HG03097 (cell line): ENCODE measurements around the gene KRT76.

Source experiments
- ATAC-seq: cut with Tn5 transposase; IDR thresholded peaks from one replicate; pipeline ENCODE4 v1.9.1; 2021; ENCODE audit not compliant: unreplicated experiment, low FRiP score

KRT76 gene

DNA sequence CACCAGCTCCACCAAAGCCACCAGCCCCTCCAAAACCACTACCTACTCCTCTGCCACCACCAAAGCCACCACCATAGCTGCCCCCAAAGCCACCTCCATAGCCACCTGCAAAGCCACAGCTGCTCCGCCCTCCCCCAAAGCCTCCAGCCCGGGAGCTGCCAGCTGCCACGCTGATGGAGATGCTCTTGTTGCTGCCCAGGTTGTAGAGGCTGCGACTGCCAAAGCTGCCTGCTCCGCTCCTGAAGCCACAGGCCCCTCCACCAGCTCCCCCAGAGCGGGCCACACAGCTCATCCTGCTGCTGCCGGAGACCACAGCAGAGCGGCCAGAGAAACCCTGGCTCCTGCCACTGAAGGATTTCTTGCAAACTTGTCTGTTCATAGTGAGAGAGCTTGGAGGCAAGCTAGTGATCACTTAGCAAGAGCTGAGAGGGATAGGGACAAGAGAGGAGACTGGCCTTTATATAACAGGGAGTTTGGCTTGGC lies at the start of gene KRT76:
Gene KRT76 (minus strand): TSS at position 433 of the 483 bp plus-strand sequence. CDS start 54 bp downstream, at position 379.
- no peak for ATAC-seq

DNA sequence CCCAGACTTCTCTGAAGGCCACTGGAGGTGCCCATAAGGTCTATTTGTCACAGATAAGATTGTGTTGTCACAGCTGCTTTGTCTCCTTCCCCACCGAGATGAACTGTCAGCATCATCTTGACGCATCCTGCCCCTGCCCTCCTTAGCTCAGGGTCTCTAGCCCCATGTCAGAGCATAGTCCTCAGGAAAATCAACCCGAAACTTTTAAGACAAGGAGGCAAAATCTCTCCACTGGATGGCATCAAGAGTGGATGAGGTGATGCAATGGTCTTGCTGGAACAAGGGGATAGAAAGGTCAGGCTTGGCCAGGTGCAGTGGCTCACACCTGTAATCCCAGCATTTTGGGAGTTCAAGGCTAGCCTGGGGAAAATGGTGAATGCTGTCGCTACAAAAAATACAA lies 48.8 kb upstream of the KRT76 start:
- no peak for ATAC-seq

DNA sequence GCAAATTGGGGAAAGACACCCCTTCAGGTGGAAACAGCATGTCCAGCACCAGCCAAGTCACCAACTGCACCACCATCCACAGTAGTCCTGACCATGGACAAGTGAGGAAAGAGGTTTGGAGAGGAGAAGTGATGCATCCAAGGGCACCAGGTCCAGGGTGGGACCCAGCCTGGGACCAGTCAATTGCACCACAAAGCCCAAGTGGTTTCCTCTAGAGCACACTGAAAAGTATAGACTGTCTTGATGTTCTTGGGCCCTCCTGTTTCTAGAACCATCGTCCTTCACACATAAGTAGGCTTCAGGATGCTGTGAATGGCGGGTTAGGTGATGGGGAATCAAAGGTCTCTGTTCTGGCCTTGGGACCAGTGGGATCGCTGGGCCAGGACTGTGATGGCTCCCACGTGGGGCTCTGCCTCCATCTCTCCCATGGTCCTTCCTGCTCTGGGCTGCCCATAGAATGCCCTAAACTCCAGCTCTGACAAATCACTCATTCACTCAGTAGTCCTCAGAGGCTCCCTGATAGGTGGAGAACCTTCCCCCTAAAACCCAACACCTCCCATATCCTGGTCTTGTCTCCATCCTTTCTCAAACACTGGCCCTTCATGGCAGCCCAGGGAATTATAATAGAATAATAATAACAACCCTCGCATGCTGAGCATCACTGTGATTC lies 47.7 kb upstream of the KRT76 start:
- no peak for ATAC-seq

DNA sequence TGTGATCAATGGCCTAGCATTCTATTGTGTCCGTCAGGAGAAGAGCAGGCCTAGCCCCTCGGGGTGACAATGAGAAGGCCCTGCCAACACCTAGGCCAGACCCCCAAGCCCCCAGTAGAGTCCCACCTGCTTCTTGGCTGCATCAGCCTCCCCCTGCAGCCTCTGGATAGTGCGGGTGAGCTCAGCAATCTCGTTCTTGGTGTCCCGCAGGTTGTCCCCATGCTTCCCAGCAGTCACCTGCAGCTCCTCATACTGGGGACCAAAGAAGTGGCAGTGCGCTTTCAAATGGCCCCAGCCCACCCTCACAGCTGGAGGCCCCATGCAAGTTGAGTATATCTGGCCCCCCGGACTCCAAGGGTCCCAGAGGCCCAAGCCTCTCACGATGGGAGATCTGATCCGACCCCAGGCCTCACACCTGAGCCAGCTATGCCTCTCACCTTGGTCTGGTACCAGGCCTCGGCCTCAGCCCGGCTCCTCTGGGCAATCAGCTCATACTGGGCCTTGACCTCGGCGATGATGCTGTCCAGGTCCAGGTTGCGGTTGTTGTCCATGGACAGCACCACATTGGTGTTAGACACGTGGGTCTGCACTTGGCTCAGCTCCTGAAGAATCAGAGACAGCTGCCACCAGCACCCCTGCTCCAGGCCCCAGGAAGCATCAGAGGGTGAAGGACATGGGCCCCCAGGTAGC lies 46.8 kb upstream of the KRT76 start:
- no peak for ATAC-seq

DNA sequence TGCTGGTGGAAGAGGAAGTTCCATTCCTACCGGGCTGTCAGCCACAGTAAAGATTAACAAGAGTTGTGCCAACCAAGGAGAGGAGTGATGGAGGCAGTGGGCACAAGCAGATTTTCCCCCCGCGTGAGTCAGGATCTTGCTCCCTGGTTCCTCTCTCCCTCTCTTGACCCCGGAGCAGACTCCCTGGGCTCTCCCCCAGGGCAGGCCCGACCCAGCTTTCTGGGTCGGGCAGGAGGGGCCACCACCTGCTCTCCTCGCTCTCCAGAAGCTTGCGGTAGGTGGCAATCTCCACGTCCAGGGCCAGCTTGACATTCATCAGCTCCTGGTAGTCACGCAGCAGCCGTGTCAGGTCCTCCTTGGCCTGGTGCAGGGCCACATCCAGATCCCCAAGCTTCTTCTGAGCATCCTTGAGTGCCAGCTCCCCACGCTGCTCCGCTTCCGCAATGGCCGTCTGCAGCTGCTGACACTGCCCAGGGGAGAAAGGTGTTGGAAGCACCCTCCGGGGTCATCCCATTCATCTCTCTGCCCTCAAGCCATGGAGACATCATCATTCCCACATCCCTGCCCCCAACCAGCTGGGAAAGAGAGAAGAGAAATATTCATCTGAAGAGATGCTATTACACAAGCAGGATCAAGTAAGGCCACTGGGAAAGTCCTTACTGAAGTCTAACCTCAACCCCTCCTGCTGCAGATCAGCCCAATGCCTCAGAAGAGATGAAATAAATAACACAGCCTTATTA lies 45.8 kb upstream of the KRT76 start:
- no peak for ATAC-seq

DNA sequence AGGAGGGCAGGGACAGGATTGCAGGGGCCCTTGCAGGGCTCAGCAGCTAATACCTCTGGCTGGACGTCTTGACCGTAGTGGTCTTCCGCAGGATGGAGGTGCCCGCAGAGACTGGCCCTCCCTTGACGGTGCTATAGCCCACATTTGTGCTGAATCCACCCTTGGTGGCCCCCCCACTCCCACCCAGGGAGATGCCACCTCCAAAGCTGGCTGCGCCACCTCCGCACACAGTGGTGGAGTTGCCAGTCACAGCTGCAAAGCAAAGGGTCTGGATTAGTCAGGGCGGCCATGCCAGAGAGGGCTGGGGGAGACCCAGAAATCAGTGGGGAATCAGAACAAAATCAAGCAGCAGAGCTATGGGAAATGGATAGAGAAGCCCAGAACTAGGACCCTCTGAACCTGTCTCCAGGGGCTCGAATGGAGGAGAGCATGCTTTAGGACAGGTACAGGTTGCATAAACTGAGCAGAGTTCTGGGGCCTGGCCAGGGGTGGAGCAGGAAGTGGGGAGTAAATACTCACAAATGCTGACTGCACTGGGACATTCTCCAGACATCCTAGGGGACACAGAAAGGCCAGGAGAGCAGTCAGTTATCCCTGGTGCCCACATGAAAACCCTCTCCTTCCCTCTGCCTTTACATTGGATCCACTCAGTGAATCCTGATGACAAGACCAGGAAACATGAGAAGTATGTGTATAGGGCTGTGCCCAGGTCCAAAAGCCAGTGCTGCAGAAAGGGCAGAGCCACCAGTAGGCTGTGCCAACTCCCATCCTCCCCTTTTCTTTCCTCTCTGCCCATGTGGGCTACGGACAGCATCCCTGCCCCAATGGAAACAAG lies 44.9 kb upstream of the KRT76 start:
- ATAC-seq = no peak

DNA sequence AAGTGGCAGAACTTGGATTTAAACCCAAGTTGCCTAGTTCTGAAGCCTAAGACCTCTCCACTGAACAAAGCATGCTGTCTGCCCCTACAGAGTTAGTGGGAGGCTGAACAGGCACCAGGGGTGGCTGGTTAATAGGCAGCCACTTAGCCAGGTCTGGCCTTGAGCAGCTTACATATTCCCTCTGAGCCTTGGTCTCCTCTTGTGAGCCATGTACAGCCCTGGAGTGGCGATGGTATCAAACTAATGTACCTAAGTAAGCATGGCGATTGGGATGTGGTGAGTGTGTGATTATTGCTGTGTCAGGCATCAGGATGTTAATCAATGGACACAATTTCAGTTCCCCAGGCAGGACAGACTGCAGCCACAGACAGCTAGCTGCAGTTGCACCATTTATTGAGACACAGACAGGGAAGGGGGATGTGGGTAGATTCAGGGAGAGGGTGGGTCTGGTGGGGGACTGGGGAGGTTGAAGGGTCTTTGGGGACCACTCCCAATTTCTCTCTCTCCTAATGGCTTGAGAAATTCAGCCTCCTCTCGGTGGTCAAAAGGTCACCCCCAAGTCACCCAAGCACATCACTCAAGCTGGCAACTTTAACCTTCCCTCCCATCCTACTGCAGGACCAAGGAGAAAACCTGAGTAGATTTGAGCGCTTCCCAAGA lies 44.1 kb upstream of the KRT76 start:
- no peak for ATAC-seq

DNA sequence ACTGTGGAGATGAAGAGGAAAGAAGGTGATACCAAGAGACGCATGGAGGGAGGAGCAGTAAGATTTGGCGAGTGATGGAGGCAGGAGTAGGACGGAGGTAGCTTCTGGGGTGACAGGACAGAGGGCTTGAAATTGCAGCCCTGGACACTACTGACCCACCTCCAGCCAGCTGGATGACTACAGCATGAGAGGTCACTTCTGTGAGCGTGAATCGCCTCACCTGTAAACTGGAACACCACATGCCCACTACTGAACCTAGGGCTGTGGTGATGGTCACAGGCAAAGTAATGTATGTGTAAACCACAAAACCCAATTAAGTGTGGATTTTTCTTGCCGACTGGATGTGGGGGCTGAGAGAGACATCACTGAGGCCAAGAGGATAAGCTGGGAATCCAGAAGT lies 43.4 kb upstream of the KRT76 start:
- ATAC-seq = no peak

DNA sequence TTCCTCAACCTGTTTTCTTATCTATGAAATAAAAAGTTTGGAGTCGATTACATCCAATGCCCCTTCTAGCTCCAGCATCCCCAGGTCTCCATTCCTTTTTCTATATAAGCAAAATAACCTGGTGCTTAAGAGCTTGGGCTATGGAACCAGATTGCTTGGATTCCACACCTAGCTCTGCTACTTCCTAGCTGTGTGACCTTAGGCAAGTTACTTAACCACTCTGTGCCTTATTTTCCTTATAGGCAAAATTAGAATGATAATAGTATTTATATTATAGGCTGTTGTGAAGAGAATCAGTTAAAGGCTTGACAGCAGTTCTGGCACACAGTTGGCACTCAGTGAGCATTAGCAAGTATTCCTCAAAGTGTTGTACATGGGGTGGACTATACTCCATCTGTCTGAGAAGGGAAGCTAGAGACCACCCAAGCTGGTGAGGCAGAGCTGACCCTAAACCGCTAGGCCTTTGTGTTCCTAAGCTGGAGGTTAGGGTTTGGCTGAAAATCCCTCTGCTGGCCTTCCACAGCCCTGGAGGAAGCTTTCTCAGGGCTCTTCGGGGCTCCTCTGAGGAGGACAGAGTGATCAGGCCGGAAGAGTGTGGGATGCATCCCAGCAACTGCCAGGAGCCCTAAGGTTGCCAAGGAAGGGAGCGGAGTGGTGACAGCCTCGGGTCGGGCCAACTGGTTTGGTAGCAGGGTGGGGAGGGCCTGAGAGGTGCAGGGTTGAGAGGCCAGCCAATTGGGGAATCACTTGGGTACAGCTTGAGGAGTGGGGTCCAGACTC lies 42.8 kb upstream of the KRT76 start:
- no peak for ATAC-seq

DNA sequence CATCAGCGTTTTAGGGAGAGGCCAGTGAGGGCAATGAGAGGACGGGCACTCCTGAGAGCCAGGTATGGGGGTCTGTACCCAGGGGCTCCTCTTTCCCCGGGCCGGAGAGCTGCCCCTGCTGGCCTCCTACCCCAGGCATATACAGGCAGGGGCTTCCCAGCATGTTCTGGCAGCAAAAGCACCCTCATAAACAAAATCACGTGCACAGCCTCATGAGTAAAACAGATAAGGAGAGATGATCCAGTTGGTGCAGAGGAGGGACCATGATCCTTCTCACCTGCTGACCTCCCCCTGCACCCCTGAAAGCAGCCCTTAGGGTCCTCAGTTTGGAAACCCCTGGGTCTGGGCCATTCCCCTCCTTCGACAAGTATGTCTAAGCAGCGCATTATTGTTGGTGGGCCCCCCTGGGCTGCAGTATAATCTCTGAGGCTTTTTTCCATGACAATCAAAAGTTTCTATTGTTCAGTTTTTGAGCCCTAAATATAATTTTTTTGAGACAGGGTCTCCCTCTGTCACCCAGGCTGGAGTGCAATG lies 41.8 kb upstream of the KRT76 start:
- ATAC-seq = no peak

DNA sequence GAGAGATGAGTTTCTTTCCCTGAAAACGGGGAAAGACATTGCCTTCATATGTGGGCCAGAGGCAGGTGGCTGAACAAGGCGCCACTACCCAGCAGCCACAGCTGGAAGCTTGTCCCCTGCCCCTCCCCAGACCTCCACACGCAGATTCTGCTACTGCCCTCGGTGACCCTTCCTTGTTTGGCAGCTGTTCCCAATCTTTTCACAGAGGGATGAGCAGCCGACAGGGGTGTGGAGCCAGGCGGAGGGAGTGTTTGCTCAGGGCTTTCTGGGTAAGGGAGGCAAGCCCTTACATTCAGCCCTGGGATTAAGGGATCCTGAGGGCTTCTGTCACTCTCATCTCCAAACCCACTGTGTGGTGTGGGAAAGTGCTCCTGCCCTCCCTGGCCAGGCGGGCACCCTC lies 41.2 kb upstream of the KRT76 start:
- no peak for ATAC-seq

DNA sequence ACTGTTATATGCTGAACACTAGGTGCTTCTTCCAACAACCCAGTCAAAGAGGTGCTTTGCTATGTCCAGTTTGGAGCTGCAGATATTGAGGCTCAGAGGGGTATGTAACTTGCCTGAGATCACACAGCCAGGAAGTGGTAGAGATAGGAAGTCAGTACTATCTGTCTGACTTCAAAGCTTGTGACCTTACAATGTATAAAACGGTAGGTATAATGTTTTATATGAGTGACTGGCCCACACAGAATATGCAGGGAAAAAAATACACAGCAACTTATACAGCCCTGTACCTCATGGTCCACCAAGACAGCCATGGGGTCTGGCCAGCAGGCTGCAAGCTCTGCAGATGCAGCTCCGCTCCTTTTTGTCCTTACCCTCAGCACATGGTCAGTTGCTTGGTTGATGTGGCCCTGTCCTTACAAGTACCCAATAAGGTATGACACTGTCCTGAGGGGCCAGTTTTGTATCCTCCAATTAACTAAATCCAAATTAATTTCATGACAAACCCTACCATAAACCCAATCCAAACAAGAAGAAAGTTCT lies 40.6 kb upstream of the KRT76 start:
- no peak for ATAC-seq

DNA sequence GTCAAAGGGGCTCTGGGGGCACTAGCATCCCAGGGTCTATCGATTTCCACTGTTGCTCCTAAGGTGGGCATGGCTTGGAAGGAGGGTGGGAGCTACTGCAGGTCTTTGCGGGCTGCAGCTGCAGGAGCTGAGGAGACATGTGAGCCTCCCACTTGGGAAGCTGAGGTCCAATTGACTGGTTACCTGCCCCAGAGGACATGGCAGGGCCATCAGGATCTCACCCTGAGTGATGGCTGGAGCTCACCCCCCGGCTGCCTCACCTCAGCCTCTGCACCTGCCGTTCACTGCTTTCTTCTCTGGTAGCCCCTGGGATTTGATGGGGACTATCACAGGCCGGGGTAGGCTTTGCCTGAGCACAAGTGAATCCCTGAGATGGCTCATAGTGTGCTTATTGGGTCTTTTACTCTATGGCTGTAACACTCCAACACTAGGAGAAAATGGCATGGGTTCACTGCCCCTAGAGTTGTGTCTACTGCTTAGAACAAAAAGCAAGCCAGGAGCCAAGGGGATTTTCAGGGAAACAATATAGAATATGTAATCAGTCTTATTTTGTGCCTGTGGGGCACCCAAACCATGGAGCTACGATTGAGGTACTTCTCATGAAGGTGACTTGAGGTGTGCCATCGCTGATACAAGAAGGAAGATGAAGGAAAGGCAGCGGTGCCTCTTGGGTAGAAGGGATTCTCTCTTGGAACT lies 40.0 kb upstream of the KRT76 start:
- ATAC-seq = no peak

DNA sequence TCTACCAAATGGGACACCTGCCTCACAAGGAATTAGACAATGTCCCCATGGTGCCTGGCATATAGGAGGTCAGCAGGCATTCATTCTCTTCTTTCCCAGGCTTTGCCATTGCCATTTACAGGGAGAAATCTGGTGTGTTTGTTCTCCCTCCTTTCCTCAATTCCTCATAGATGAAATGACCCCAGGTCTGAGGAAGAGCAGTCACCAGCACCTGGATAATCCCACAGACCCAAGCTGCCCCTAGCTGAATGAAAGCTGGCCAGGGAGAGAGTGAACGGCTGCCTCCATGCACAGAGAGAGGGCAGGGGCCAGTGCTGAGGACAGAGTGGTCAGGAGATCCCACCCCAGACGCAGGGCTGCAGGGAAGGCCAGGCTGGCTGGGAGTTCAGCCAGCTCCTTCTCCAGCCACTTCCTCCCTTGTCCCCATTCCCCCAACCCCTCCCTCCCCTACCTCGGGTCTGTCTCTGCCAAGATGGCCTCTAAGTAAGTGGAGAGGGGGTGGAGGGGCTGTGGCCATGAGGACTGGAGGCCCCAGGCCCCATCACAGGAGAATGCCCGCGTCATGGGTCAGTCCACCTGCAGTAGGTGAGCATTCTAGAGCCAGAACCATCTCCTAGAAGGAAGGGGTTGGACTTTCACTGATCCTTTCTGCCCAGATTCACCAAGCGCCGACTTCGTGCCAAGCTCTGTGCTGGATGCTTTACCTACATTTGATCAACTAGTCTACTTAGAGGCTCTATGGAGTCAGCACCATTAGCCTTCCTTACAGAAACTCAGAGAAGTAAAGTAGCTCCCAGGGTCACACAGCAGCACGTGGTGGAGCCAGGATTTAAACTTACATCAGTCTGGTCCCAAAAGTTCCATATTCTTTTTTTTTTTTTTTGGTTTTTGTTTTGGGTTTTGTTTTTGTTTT lies 38.8 kb upstream of the KRT76 start:
- ATAC-seq = no peak

DNA sequence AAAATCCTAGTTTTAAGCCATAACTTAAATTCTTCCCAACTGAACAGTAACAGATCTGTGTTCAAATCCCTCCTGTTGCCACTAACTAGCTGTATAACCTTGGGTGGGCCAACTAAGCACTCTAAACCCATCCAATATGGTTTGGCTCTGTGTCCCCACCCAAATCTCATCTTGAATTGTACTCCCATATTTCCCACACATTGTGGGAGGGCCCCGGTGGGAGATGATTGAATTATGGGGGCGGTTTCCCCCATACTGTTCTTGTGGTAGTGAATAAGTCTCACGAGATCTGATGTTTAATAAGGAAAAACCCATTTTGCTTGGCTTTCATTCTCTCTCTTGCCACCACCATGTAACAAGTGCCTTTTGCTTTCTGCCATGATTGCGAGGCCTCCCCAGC lies 38.0 kb upstream of the KRT76 start:
- ATAC-seq = no peak

DNA sequence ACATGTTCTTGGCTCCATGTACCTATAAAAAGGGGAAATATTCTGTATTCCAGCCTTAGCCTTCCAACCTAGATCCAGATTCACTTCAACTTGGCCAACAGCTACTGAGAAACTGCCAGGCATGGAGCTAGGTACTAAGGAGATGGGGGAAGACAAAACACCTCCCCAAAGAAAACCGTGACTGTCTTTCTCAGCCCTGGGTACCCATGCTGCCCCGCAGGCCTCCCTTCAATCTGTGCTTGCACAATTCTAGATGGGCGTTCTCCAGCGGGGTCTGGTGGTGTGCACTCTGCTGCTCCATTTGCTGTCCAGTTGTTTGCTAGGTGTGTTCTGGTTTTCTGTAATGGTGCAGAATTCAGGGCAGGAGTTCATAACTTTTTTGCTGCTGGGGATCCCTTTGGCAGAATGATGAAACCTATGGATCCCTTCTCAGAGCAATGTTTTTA lies 37.6 kb upstream of the KRT76 start:
- no peak for ATAC-seq
